ENCODE data around the gene PLEKHM3. TPM values are rescaled to one million over a fixed set of nuclear protein-coding genes. Genes with fewer than 3 reads are reported as not detected.

Gene PLEKHM3
- total RNA-seq, 1 donor from 2014 or later: 18.3 TPM

DNA sequence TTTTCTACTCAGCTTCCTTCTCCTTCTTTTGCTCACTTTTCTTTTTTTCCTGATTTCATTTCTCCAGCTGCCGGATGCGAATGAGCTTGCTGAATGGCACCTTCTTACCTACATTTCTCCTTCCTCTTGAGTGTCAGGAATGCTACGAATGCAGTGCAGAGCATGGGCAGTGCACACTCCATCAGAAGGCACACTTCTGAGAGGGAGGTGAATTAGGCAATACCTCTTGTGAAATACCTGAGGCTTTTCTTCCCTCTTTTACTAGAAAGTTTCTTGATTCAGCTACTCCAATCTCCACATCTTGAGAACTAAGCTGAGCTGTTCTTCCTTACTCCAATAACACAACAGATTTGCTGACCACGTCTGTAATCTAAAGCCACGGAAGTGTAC lies 51.1 kb downstream of the PLEKHM3 start:
- intact Hi-C loops (cut with DNase I): loop anchor here (5.0 kb wide), 1 partner anchor 227 kb away; no protein-coding TSS in a partner anchor
- TF ChIP-seq, protein P1, sequence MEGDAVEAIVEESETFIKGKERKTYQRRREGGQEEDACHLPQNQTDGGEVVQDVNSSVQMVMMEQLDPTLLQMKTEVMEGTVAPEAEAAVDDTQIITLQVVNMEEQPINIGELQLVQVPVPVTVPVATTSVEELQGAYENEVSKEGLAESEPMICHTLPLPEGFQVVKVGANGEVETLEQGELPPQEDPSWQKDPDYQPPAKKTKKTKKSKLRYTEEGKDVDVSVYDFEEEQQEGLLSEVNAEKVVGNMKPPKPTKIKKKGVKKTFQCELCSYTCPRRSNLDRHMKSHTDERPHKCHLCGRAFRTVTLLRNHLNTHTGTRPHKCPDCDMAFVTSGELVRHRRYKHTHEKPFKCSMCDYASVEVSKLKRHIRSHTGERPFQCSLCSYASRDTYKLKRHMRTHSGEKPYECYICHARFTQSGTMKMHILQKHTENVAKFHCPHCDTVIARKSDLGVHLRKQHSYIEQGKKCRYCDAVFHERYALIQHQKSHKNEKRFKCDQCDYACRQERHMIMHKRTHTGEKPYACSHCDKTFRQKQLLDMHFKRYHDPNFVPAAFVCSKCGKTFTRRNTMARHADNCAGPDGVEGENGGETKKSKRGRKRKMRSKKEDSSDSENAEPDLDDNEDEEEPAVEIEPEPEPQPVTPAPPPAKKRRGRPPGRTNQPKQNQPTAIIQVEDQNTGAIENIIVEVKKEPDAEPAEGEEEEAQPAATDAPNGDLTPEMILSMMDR (IDR thresholded peaks at IDR 0.05): no peak
- H3K27ac ChIP-seq: no peak overlapping the region

DNA sequence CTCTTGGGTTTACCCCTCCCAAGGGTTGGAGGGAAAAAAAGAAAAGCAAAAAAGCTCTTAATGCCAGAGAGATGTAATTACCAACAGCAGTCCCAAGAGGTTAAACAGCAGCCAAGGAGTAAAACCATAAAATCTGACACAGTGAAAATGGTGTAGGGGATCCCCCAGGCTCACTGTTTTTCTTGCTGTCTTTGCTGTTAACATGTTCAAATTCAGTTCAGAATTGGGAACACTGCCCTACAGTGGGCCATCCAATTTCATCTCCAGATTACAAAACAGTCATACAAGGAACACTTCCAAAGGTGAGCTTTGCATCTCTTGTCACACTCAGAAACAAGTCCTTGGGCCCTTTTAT lies 54.5 kb downstream of the PLEKHM3 start:
- intact Hi-C loops (cut with DNase I): loop anchor here (5.0 kb wide), 1 partner anchor 224 kb away; no protein-coding TSS in a partner anchor
- H3K27me3 ChIP-seq: no peaks in the 10 kb centered on the region
- H3K9me3 ChIP-seq: no peaks in the 10 kb centered on the region
- H3K4me1 ChIP-seq: peaks cover 0 to 5% of the 10 kb centered on the region in 2 donors
- no peaks in the 10 kb centered on the region for H3K36me3 ChIP-seq
- H3K27ac ChIP-seq: no peak overlapping the region
- TF ChIP-seq, protein P1 (IDR thresholded peaks at IDR 0.05): no peak
- no peak for DNase-seq (ENCODE audit: low spot score in 2 of 2)
- no peak overlapping the region for H3K4me3 ChIP-seq

More for the DNA sequence above, 51.1 kb downstream of the PLEKHM3 start:
- Histone ChIP-seq H3K4me3 (no peak overlapping the region), H3K9me3 (no peaks in the 10 kb centered on the region), H3K4me1 (peaks cover 0 to 5% of the 10 kb centered on the region in 2 donors), H3K27me3 (no peaks in the 10 kb centered on the region), H3K36me3 (peaks cover 8 to 10% of the 10 kb centered on the region in 2 donors)
- no peak for DNase-seq (ENCODE audit: low spot score in 2 of 2)

DNA sequence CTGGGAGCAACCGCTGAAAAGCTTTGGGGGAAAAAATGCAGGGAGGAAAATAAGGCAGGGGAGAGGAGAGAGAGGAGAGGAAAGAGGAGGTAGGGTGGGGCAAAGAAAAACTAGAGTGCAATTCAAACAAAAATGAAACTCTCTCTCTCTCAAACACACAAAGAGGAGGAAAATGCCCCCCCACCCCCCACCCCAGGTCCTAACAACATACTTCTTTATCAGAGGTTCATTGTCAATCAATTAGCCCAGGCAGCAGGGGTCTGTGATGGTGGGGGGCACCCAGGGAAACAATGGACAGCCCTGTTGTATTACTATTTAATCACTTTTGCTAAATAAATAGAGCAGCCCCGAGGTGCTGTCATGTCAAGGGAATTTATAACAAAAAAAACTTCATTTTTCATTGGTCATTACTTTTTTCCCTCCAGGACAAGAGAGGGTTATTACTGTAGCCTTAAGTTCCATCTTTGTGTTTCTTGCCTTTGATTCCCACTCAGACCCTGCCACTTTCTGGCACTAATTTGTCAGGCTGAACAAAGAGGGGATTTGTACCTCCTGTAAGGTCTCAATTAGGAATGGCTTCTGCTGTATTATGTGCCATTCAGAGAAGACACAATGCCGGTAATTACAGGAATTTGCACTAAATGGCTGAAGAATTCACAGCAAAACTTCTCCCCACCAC lies 55.0 kb downstream of the PLEKHM3 start:
- H3K36me3 ChIP-seq: no peaks in the 10 kb centered on the region
- intact Hi-C loops (cut with DNase I): loop anchor here (5.0 kb wide), 1 partner anchor 223 kb away; no protein-coding TSS in a partner anchor
- no peaks in the 10 kb centered on the region for H3K9me3 ChIP-seq
- DNase-seq (ENCODE audit: low spot score in 2 of 2): no peak
- no peak overlapping the region for H3K4me3 ChIP-seq
- H3K27me3 ChIP-seq: no peaks in the 10 kb centered on the region
- H3K4me1 ChIP-seq: peaks cover 0 to 5% of the 10 kb centered on the region in 2 donors
- H3K27ac ChIP-seq: no peak overlapping the region
- TF ChIP-seq, protein P1 (IDR thresholded peaks at IDR 0.05): no peak

DNA sequence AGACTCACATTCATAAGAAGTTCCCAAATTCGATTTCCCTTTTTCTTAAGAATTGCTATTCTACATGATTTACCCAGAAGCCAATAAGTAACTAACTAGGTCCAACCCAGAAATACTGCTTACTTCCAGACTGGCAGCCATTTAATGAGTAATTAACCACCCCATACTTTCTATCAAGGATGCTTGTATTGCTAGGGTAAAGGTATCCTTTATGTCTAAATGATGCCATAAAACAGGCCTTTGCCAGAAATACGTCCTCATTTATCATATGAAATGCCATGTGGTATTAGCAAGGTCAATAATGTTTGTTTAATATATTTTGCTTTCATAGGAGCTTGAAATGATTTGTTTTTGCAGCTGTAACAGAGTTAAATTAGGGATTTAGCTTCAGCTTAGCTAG lies 56.1 kb downstream of the PLEKHM3 start:
- DNase-seq (ENCODE audit: low spot score in 2 of 2): no peak
- TF ChIP-seq, protein P1 (IDR thresholded peaks at IDR 0.05): no peak
- no peak overlapping the region for H3K4me3 ChIP-seq
- no peaks in the 10 kb centered on the region for H3K36me3 ChIP-seq
- intact Hi-C loops (cut with DNase I): no loop called here
- no peaks in the 10 kb centered on the region for H3K9me3 ChIP-seq
- peaks cover 0 to 5% of the 10 kb centered on the region in 2 donors for H3K4me1 ChIP-seq
- no peaks in the 10 kb centered on the region for H3K27me3 ChIP-seq
- no peak overlapping the region for H3K27ac ChIP-seq

DNA sequence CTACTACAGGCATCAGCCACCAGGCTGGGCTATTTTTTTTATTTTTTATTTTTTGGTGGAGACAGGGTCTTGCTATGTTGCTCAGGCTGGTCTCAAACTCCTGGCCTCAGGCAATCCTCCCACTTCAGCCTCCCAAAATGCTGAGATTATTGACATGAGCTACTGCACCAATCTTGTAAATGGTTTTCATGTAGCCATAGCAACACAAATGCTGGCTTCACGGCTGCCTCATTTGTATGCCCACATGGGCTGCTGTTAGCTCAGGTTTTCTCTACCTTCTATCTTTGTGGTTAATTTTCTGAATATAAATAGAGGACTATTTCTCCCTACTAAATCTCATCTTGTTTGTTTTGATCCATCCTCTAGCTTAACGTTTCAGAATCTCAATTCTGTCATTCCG lies 58.2 kb downstream of the PLEKHM3 start:
- intact Hi-C loops (cut with DNase I): no loop called here
- H3K9me3 ChIP-seq: no peaks in the 10 kb centered on the region
- H3K4me1 ChIP-seq: peaks cover 0 to 5% of the 10 kb centered on the region in 2 donors
- H3K27ac ChIP-seq: no peak overlapping the region
- H3K27me3 ChIP-seq: no peaks in the 10 kb centered on the region
- TF ChIP-seq, protein P1 (IDR thresholded peaks at IDR 0.05): no peak
- DNase-seq (ENCODE audit: low spot score in 2 of 2): no peak
- no peak overlapping the region for H3K4me3 ChIP-seq
- peaks cover 2 to 3% of the 10 kb centered on the region in 2 donors for H3K36me3 ChIP-seq

All from ascending aorta (tissue), 2 donors.